ENCODE data around the gene NYAP2.

Gene NYAP2

GRCh38 chr2:225378984-225379383 is 20.5 kb upstream of the NYAP2 start:
- H3K27me3 ChIP-seq (ENCODE audit: insufficient read depth, poor library complexity, severe bottlenecking) = no peaks in the 10 kb centered on the region
- no peak for DNase-seq (ENCODE audit: low read depth in 1 of 2, low spot score in 1 of 2)
- TF ChIP-seq REST (IDR thresholded peaks at IDR 0.05; ENCODE audit: insufficient replicate concordance, low read depth) (no peak), CTCF (IDR thresholded peaks at IDR 0.05; ENCODE audit: insufficient read depth, low read length) (no peak), POLR2AphosphoS5 (IDR thresholded peaks at IDR 0.05; ENCODE audit: low read depth) (no peak), GABPA (IDR thresholded peaks at IDR 0.05; ENCODE audit: low read depth) (no peak), SPI1 (IDR thresholded peaks at IDR 0.05; ENCODE audit: borderline replicate concordance, low read depth) (no peak)
- no peak overlapping the region for H3K27ac ChIP-seq (replicated peaks)
- no peak overlapping the region for H3K4me3 ChIP-seq (replicated peaks; ENCODE audit: insufficient read depth, low read length)

- TF ChIP-seq SPI1 (IDR thresholded peaks at IDR 0.05; ENCODE audit: borderline replicate concordance, low read depth) = no peak
- TF ChIP-seq GABPA (IDR thresholded peaks at IDR 0.05; ENCODE audit: low read depth) = no peak
- no peak for TF ChIP-seq CTCF (IDR thresholded peaks at IDR 0.05; ENCODE audit: insufficient read depth, low read length)
- TF ChIP-seq REST (IDR thresholded peaks at IDR 0.05; ENCODE audit: insufficient replicate concordance, low read depth) = no peak
- no peak for TF ChIP-seq POLR2AphosphoS5 (IDR thresholded peaks at IDR 0.05; ENCODE audit: low read depth)
- H3K27ac ChIP-seq (replicated peaks) = no peak overlapping the region
- no peaks in the 10 kb centered on the region for H3K27me3 ChIP-seq (ENCODE audit: insufficient read depth, poor library complexity, severe bottlenecking)
- no peak for DNase-seq (ENCODE audit: low read depth in 1 of 2, low spot score in 1 of 2)
- H3K4me3 ChIP-seq (replicated peaks; ENCODE audit: insufficient read depth, low read length) = no peak overlapping the region
These were observed 19.7 kb upstream of the NYAP2 start for GRCh38 chr2:225379856-225380255.

GRCh38 chr2:225381609-225382008 is 17.9 kb upstream of the NYAP2 start:
- Histone ChIP-seq H3K27me3 (ENCODE audit: insufficient read depth, poor library complexity, severe bottlenecking) (no peaks in the 10 kb centered on the region), H3K4me3 (replicated peaks; ENCODE audit: insufficient read depth, low read length) (no peak overlapping the region), H3K27ac (replicated peaks) (no peak overlapping the region)
- DNase-seq (ENCODE audit: low read depth in 1 of 2, low spot score in 1 of 2) = no peak
- TF ChIP-seq GABPA (IDR thresholded peaks at IDR 0.05; ENCODE audit: low read depth) = no peak
- no peak for TF ChIP-seq CTCF (IDR thresholded peaks at IDR 0.05; ENCODE audit: insufficient read depth, low read length)
- no peak for TF ChIP-seq SPI1 (IDR thresholded peaks at IDR 0.05; ENCODE audit: borderline replicate concordance, low read depth)
- no peak for TF ChIP-seq POLR2AphosphoS5 (IDR thresholded peaks at IDR 0.05; ENCODE audit: low read depth)
- TF ChIP-seq REST (IDR thresholded peaks at IDR 0.05; ENCODE audit: insufficient replicate concordance, low read depth) = no peak

Data from HL-60 (cell line).